Activated T-cell treated with anti-CD3 and anti-CD28 coated beads, Interleukin-2, amount 50 U/mL, for 72 hours (primary cell): Measurements from ENCODE around the gene ERP44. TPM values are rescaled to one million over a fixed set of nuclear protein-coding genes. Genes with fewer than 3 reads are reported as not detected.
"Not testable (repeated sequence)": the region's sequence is repeated elsewhere in the genome, so short reads cannot be mapped to it uniquely, and the experiment has no call there.

Experiments
- ATAC-seq, 2 donors: fragments of 150-1000 bp; cut with Tn5 transposase; replicated peaks in 1 of 2; 2 replicates each; pipeline ENCODE4 v1.10.0; 2021; ENCODE audit warnings: moderate library complexity in 2 of 2, mild to moderate bottlenecking in 1 of 2
- DNase-seq, 2 donors: peaks; one replicate each; pipeline ENCODE4 v3.0.0; 2021 to 2022; ENCODE audit warnings: mixed read lengths in 1 of 2
- H3K27ac Mint-ChIP-seq: one replicate; pipeline ENCODE4 v1.8.0; 2022; ENCODE audit warnings: mild to moderate bottlenecking, moderate library complexity, mixed read lengths
- H3K27me3 Mint-ChIP-seq: one replicate; pipeline ENCODE4 v1.8.0; 2022; ENCODE audit warnings: low read depth, mixed read lengths
- H3K36me3 Mint-ChIP-seq, 2 donors: one replicate each; pipeline ENCODE4 v1.8.0; 2022; ENCODE audit warnings: mixed read lengths in 2 of 2, mild to moderate bottlenecking in 1 of 2; ENCODE audit not compliant: insufficient read depth in 2 of 2
- H3K4me1 Mint-ChIP-seq: one replicate; pipeline ENCODE4 v1.8.0; 2022; ENCODE audit warnings: low read depth, mixed read lengths
- H3K4me3 Mint-ChIP-seq, 2 donors: one replicate each; pipeline ENCODE4 v1.8.0; 2022; ENCODE audit warnings: mild to moderate bottlenecking in 2 of 2, mixed read lengths in 2 of 2, moderate library complexity in 2 of 2
- H3K9me3 Mint-ChIP-seq, 2 donors: one replicate each; pipeline ENCODE4 v1.8.0; 2022; ENCODE audit warnings: mixed read lengths in 2 of 2
- total RNA-seq, 2 donors: library from RNA; stranded (reverse); gene quantifications; one replicate each; pipeline ENCODE4 v1.2.3, GENCODE V29; 2022

The ERP44 gene
- total RNA-seq, 2 donors from 2014 or later = 11.5 to 13.2 TPM

- Mint-ChIP-seq H3K36me3 (peaks cover 1 to 2% of the 10 kb centered on the region in 2 donors), H3K4me3 (no peak overlapping the region), H3K9me3 (no peaks in the 10 kb centered on the region), H3K27me3 (no peaks in the 10 kb centered on the region), H3K27ac (no peak overlapping the region), H3K4me1 (peaks cover 11% of the 10 kb centered on the region)
- ATAC-seq (no peak), DNase-seq (no peak)
These were observed 26.0 kb downstream of the ERP44 start for GRCh38 chr9:100072805-100073204.

GRCh38 chr9:100071271-100071670 is 27.5 kb downstream of the ERP44 start:
- Mint-ChIP-seq H3K27ac (no peak overlapping the region), H3K4me3 (no peak overlapping the region), H3K9me3 (no peaks in the 10 kb centered on the region), H3K27me3 (no peaks in the 10 kb centered on the region), H3K4me1 (peaks cover 17% of the 10 kb centered on the region), H3K36me3 (peaks cover 0 to 1% of the 10 kb centered on the region in 2 donors)
- DNase-seq (no peak), ATAC-seq (no peak)

DNA sequence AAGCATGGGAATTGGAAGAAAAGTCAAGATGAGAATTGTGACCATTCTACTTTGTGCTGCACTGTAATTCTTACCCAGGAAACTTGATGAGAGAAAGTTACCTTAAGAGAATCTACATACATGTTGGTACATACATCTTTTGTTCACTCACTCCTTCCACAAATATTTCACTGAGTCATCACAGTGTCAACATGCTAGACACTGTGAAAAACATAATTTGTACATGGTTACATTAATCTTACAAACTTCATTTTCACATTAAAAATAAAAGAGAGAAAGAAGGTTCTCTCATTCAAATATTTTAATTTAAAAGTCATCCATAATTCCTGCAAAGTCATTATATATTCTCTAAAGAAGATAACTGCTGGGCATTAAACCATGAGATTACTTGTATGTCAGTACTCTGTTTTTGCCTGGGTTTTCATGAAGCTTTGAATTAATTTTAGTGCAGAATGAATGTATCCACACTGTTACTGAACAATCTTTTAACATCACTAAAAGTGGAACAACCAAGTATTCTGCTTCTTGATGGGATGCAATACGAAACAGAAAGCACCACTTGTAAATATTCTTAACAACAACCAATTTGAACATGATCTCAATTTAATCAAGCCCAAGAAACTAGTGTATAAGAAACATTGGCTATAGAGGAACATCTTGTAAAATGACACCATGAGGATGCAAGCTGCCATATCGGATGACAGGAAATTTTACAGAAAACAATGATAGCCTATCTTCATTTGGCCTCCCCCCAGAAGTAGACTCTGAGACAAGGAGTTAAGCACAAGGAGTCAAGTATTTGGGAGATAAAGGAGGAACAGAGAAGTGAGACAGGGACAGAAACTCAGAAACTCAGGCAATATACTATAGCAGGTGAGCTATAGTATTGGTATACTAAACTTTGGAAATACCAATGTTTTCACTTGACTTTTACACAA is 28.4 kb downstream of the ERP44 start:
- Mint-ChIP-seq H3K27me3 (no peaks in the 10 kb centered on the region), H3K27ac (peak overlapping the region; percentile 31), H3K4me3 (no peak overlapping the region), H3K9me3 (no peaks in the 10 kb centered on the region), H3K4me1 (peaks cover 17% of the 10 kb centered on the region), H3K36me3 (peaks cover 0 to 1% of the 10 kb centered on the region in 2 donors)
- ATAC-seq = no peak
- DNase-seq = no peak

- H3K4me1 Mint-ChIP-seq = peaks cover 17% of the 10 kb centered on the region
- H3K9me3 Mint-ChIP-seq, ATAC-seq, DNase-seq, H3K4me3 Mint-ChIP-seq, H3K27ac Mint-ChIP-seq, H3K27me3 Mint-ChIP-seq, H3K36me3 Mint-ChIP-seq: not testable (repeated sequence)
These were observed 29.7 kb downstream of the ERP44 start for GRCh38 chr9:100069068-100069467.

- H3K9me3 Mint-ChIP-seq, H3K27me3 Mint-ChIP-seq: not testable (repeated sequence)
These were observed 30.8 kb downstream of the ERP44 start for GRCh38 chr9:100067990-100068389.

DNA sequence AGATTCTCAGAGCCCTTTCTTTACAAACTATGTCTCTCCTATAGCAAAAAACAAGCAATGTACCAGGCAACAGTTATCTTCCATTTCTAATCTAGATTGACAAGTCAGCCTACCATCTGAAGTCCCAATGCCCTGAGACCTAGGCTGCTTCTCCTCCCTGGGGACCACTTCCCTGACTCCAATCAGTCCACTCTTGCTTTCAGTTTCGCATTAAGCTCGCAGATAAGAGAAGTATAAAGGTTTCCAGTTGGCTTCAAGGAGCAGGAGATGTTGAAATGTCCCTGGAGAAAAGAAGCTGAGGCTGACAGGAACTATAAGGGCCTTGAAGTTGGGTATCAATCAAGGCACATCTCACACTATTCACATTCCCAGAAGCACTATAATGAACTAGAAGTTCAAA is 32.3 kb downstream of the ERP44 start:
- no peak overlapping the region for H3K4me3 Mint-ChIP-seq
- H3K9me3 Mint-ChIP-seq = no peaks in the 10 kb centered on the region
- H3K4me1 Mint-ChIP-seq = peaks cover 11% of the 10 kb centered on the region
- H3K36me3 Mint-ChIP-seq = peaks cover 0 to 1% of the 10 kb centered on the region in 2 donors
- ATAC-seq (no peak), DNase-seq (no peak)
- no peak overlapping the region for H3K27ac Mint-ChIP-seq
- H3K27me3 Mint-ChIP-seq = no peaks in the 10 kb centered on the region

More at GRCh38 chr9:100067990-100068389, 30.8 kb downstream of the ERP44 start:
- H3K27ac Mint-ChIP-seq, H3K36me3 Mint-ChIP-seq, ATAC-seq, H3K4me3 Mint-ChIP-seq, DNase-seq: not testable (repeated sequence)
- peaks cover 17% of the 10 kb centered on the region for H3K4me1 Mint-ChIP-seq

- no peak for ATAC-seq
- H3K9me3 Mint-ChIP-seq = no peaks in the 10 kb centered on the region
- peaks cover 6% of the 10 kb centered on the region for H3K4me1 Mint-ChIP-seq
These were observed 33.8 kb downstream of the ERP44 start for GRCh38 chr9:100064872-100065581.

DNA sequence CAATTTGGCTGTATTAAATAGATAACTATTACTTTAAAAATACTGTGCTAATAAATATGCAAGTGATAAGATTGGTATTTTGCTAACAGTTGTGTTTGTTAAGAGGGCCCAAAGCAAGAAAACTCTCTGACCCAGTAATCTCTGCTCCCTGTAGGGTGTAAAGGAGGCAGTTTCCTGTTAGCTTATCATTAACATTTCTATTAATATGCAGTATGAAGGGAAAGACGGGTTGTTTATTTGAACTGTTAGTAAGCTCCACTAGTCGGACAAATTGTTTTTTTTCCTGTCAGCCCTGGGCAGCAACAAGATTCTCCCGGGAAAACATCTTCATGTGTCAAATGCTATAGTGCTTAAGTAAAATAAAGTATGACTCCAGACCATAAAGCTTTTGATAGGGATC is 35.6 kb downstream of the ERP44 start:
- H3K27me3 Mint-ChIP-seq = no peaks in the 10 kb centered on the region
- H3K4me1 Mint-ChIP-seq = peaks cover 6% of the 10 kb centered on the region
- DNase-seq (no peak), ATAC-seq (no peak)
- H3K9me3 Mint-ChIP-seq = no peaks in the 10 kb centered on the region
- no peak overlapping the region for H3K4me3 Mint-ChIP-seq
- H3K27ac Mint-ChIP-seq = no peak overlapping the region
- H3K36me3 Mint-ChIP-seq = no peaks in the 10 kb centered on the region

More at GRCh38 chr9:100064872-100065581, 33.8 kb downstream of the ERP44 start:
- no peak for DNase-seq
- Mint-ChIP-seq H3K36me3 (peaks cover 0 to 1% of the 10 kb centered on the region in 2 donors), H3K27me3 (no peaks in the 10 kb centered on the region), H3K4me3 (no peak overlapping the region), H3K27ac (no peak overlapping the region)

- not testable (repeated sequence) for H3K4me1 Mint-ChIP-seq, ATAC-seq
These were observed 36.1 kb downstream of the ERP44 start for GRCh38 chr9:100062683-100063082.

GRCh38 chr9:100058699-100059579 is 39.9 kb downstream of the ERP44 start:
- Mint-ChIP-seq H3K9me3 (no peaks in the 10 kb centered on the region), H3K4me3 (no peak overlapping the region), H3K36me3 (no peaks in the 10 kb centered on the region)

More at GRCh38 chr9:100062683-100063082, 36.1 kb downstream of the ERP44 start:
- not testable (repeated sequence) for H3K4me3 Mint-ChIP-seq, H3K27ac Mint-ChIP-seq, H3K36me3 Mint-ChIP-seq, H3K9me3 Mint-ChIP-seq, H3K27me3 Mint-ChIP-seq, DNase-seq

DNA sequence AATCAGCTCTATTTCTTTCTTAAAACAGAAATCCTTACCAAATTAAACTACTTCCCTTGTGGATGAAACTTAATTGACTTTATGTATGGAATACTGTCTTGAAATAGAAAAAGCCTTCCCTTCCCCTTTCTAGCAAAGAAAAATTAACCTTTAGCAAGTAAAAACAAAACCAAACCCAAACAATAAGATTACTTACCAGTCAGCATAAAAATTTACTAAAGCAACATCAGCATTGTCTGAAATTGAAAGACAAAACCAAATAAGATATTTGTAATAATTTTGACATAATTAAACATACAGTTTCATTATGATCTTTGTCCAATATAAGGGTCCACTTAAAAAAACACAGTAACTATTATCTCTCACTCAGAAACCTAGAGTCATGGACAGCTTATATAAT is 41.2 kb downstream of the ERP44 start:
- Mint-ChIP-seq H3K4me1 (no peaks in the 10 kb centered on the region), H3K27me3 (no peaks in the 10 kb centered on the region), H3K27ac (no peak overlapping the region), H3K4me3 (no peak overlapping the region), H3K36me3 (no peaks in the 10 kb centered on the region), H3K9me3 (no peaks in the 10 kb centered on the region)
- ATAC-seq = no peak
- DNase-seq = no peak

More at GRCh38 chr9:100058699-100059579, 39.9 kb downstream of the ERP44 start:
- Mint-ChIP-seq H3K27ac (no peak overlapping the region), H3K27me3 (no peaks in the 10 kb centered on the region), H3K4me1 (no peaks in the 10 kb centered on the region)
- ATAC-seq (no peak), DNase-seq (no peak)

DNA sequence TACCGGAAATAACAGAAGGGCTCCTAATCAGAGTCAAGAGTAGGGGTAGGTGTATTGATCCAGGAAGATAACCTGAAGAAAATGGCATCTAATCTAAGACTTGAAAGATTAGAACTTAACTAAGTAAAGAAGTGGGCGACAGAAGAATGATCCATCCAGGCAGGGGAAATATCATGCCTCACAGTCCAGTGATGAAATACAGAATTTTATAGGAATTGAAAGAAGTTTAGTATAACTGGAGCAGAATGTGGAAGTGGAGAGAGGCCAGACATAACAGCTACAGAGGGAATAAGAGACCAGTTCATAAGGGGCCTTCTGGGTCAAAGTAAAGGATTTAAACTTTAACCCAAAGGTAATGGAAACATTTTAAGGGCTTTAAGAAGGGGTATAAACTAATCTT is 42.2 kb downstream of the ERP44 start:
- H3K9me3 Mint-ChIP-seq = no peaks in the 10 kb centered on the region
- H3K36me3 Mint-ChIP-seq = peaks cover 0 to 2% of the 10 kb centered on the region in 2 donors
- peak overlapping the region; percentile 86 for H3K27ac Mint-ChIP-seq
- H3K4me3 Mint-ChIP-seq = no peak overlapping the region
- H3K27me3 Mint-ChIP-seq = no peaks in the 10 kb centered on the region
- DNase-seq = no peak
- no peak for ATAC-seq
- no peaks in the 10 kb centered on the region for H3K4me1 Mint-ChIP-seq
